ENCODE measurements around the gene AFDN. TPM values are rescaled to one million over a fixed set of nuclear protein-coding genes. Genes with fewer than 3 reads are reported as not detected.

The AFDN gene
- 10 to 100 TPM; 53.9 to 57.1 TPM for total RNA-seq
- long read RNA-seq, partial matches to known transcripts, result 5 of 8 reads
- long read RNA-seq, other reads (novel, unspliced or antisense), result 1 of 8 reads

- ATAC-seq (peak in 1 of 2 donors; percentile 16), DNase-seq (peak; percentile 49)
- intact Hi-C loops (cut with DNase I), result no loop called here
Measured at GRCh38 chr6:167826896-167827582, at the start of gene AFDN. TSS of gene AFDN (plus strand) at chr6:167826911. CDS start at chr6:167827133, 222 bp downstream.

- intact Hi-C loops (cut with DNase I), result loop anchor here in 1 of 2 donors (5.0 kb wide), 1 partner anchor 119 kb away; no protein-coding TSS in a partner anchor
- no peak for DNase-seq
- no peak for ATAC-seq
Measured at GRCh38 chr6:167778497-167779128, 48.1 kb upstream of the AFDN start.

GRCh38 chr6:167779129-167779992 is 47.4 kb upstream of the AFDN start:
- intact Hi-C loops (cut with DNase I), result loop anchor here in 1 of 2 donors (5.0 kb wide), 1 partner anchor 118 kb away; no protein-coding TSS in a partner anchor
- no peak for DNase-seq
- no peak for ATAC-seq

- intact Hi-C loops (cut with DNase I), result loop anchor here in 1 of 2 donors (5.0 kb wide), 2 partner anchors 103 to 117 kb away; no protein-coding TSS in a partner anchor
- DNase-seq, result no peak
- ATAC-seq, result no peak
Measured at GRCh38 chr6:167779993-167780655, 46.6 kb upstream of the AFDN start.

GRCh38 chr6:167781066-167781767 is 45.5 kb upstream of the AFDN start:
- intact Hi-C loops (cut with DNase I), result loop anchor here in 1 of 2 donors (5.0 kb wide), 1 partner anchor 104 kb away; no protein-coding TSS in a partner anchor
- DNase-seq (no peak), ATAC-seq (no peak)

GRCh38 chr6:167781868-167782267 is 44.8 kb upstream of the AFDN start:
- DNase-seq (no peak), ATAC-seq (no peak)
- intact Hi-C loops (cut with DNase I), result loop anchor here in 1 of 2 donors (5.0 kb wide), 1 partner anchor 105 kb away; no protein-coding TSS in a partner anchor

GRCh38 chr6:167782698-167783517 is 43.8 kb upstream of the AFDN start:
- DNase-seq (no peak), ATAC-seq (peak in 1 of 2 donors; percentile 42)
- intact Hi-C loops (cut with DNase I), result loop anchor here in 1 of 2 donors (5.0 kb wide), 1 partner anchor 106 kb away; no protein-coding TSS in a partner anchor

- peak; percentile 43 to 62 for ATAC-seq
- intact Hi-C loops (cut with DNase I), result no loop called here
- DNase-seq, result no peak
Measured at GRCh38 chr6:167786853-167787675, 39.6 kb upstream of the AFDN start.

- DNase-seq (no peak), ATAC-seq (no peak)
- intact Hi-C loops (cut with DNase I), result no loop called here
Measured at GRCh38 chr6:167787896-167788562, 38.7 kb upstream of the AFDN start.

GRCh38 chr6:167788563-167788903 is 38.2 kb upstream of the AFDN start:
- intact Hi-C loops (cut with DNase I), result no loop called here

GRCh38 chr6:167789358-167789757 is 37.4 kb upstream of the AFDN start:
- no peak for DNase-seq
- intact Hi-C loops (cut with DNase I), result no loop called here
- no peak for ATAC-seq

More at GRCh38 chr6:167788563-167788903, 38.2 kb upstream of the AFDN start:
- no peak for ATAC-seq
- no peak for DNase-seq

GRCh38 chr6:167791091-167791779 is 35.5 kb upstream of the AFDN start:
- ATAC-seq (peak; percentile 36 to 78), DNase-seq (no peak)
- intact Hi-C loops (cut with DNase I), result no loop called here

- DNase-seq (no peak), ATAC-seq (no peak)
- intact Hi-C loops (cut with DNase I), result no loop called here
Measured at GRCh38 chr6:167791780-167792478, 34.8 kb upstream of the AFDN start.

- ATAC-seq (no peak), DNase-seq (no peak)
- intact Hi-C loops (cut with DNase I), result no loop called here
Measured at GRCh38 chr6:167793421-167793820, 33.3 kb upstream of the AFDN start.

All from left cardiac atrium (tissue), 4 donors.